Spleen (tissue), 7 donors: ENCODE results near the gene FLOT2.

Experiments used
- POLR2A ChIP-seq, 3 donors: fragments of 450-650 bp; IDR thresholded peaks; one replicate each; pipeline ENCODE4 v1.5.1; 2017; ENCODE audit warnings: antibody characterized with exemption in 3 of 3, mild to moderate bottlenecking in 1 of 3
- TF ChIP-seq, protein P1 (sequence below), 11 experiments: fragments of 200-600 bp in 7 of 11; fragments of 450-650 bp in 4 of 11; sonication (generic) in 4 of 11; IDR thresholded peaks in 8 of 11; conservative IDR thresholded peaks in 3 of 11; 1 replicate in 7 of 11; 2 replicates in 4 of 11; pipeline versions ENCODE4 v1.4.0 to v1.8.0; 2016 to 2021; ENCODE audit warnings: antibody characterized with exemption in 11 of 11, inconsistent platforms in 4 of 11, mild to moderate bottlenecking in 1 of 11
- donor health status: DM: no; HTN: no; CAD: no; lungs with moderate emphysema.
- donor health status: DM: no; HTN: no; CAD: no.
- donor health status: DM: no; HTN: no; CAD: no.

GRCh38 chr17:28855336-28855679 lies 42.2 kb downstream of the FLOT2 start:
- TF ChIP-seq, protein P1, sequence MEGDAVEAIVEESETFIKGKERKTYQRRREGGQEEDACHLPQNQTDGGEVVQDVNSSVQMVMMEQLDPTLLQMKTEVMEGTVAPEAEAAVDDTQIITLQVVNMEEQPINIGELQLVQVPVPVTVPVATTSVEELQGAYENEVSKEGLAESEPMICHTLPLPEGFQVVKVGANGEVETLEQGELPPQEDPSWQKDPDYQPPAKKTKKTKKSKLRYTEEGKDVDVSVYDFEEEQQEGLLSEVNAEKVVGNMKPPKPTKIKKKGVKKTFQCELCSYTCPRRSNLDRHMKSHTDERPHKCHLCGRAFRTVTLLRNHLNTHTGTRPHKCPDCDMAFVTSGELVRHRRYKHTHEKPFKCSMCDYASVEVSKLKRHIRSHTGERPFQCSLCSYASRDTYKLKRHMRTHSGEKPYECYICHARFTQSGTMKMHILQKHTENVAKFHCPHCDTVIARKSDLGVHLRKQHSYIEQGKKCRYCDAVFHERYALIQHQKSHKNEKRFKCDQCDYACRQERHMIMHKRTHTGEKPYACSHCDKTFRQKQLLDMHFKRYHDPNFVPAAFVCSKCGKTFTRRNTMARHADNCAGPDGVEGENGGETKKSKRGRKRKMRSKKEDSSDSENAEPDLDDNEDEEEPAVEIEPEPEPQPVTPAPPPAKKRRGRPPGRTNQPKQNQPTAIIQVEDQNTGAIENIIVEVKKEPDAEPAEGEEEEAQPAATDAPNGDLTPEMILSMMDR (IDR thresholded peaks at IDR 0.05 in 8 of 11, conservative IDR thresholded peaks at IDR 0.05 in 3 of 11): no peak
- no peak for TF ChIP-seq POLR2A (IDR thresholded peaks at IDR 0.05)
